ENCODE data around the gene ADAMTS14.

GRCh38 chr10:70634011-70634410, 38.3 kb upstream of the ADAMTS14 start:
- TF ChIP-seq EZH2 (IDR thresholded peaks at IDR 0.05) (no peak), FOXP2 (optimal IDR thresholded peaks at IDR 0.05; ENCODE audit: control extremely low read depth, extremely low read length, insufficient read depth) (no peak)
